ENCODE data around the gene LINGO1.

GRCh38 chr15:77599899-77600298, 32.8 kb downstream of the LINGO1 start:
- TF ChIP-seq EZH2 (IDR thresholded peaks at IDR 0.05; ENCODE audit: insufficient read depth, low read length) (no peak), CTCF (IDR thresholded peaks at IDR 0.05; ENCODE audit: insufficient read depth, low read depth, low read length) (no peak)
